SW 1271 (cell line): ENCODE results near the gene PRR19.

Experiments
- DNase-seq, 2 experiments: peaks; one replicate each; lab custom pipeline; 2025; lab: John Stamatoyannopoulos, UW

The PRR19 gene

DNA sequence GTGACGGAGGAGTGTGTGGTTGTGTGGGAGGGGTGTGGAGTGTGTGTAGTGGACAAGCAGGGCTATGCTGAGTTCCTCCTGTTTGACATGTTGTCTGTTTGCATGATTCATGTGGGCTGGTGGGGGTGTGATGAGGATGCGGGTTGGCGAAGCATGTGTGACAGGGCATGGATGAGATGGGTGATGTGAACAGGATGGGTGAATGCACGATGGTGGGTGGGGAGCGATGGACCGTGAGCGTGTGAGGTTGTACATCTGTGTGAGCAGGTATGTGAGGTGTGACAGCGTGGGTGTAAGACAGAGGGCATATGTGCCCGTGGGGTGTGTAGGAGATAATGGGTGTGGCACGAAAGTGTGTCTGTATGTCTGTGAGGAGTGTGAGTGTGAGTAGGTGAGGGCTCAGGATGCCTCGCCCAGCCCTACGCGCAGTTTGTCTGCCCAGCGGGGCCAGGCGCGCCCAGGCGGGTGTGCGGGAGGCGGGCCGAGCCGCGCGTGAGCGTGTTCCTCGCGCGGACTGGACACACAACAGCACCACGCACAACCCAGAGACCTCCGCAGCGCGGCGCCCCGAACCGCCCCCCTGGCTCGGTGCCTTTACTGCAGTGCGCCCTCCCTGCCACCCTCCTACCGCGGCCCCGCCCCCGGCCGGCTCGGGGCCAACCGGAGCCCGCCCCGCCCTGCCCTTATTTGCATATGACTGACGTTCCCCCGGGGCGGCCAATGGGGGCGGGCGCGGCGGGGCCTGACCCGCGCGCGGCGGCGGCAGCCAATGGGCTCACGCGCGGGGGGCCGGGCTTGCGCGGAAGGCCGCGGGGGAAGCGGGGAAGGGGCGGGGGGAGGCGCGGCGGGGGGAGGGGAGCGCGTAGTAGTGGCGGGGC lies 18.5 kb upstream of the PRR19 start:
- DNase-seq, result peak; percentile 49 to 79

DNA sequence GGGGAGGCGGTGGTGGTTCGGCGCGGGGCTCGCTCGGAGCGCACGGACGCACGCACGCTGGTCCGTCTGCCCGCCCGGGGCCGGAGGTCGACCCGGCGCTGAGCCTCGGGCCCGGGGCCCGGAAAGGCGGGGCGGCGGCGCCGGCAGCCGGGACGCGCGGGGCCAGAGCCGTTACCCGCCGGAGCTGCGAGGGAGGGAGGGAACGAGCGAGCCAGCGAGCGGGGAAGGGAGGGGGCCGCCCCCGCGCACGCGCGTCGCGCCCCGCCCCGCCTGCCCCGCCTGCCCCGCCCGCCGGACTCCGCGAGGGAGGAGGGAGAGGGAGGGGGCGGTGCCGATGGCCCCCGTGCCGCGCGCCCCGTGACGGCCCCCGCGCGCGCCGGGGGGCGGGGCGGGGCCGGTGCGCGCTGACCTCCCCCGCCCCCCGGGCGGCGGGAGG lies 17.8 kb upstream of the PRR19 start:
- DNase-seq, result peak in 1 of 2 experiments; percentile 60

DNA sequence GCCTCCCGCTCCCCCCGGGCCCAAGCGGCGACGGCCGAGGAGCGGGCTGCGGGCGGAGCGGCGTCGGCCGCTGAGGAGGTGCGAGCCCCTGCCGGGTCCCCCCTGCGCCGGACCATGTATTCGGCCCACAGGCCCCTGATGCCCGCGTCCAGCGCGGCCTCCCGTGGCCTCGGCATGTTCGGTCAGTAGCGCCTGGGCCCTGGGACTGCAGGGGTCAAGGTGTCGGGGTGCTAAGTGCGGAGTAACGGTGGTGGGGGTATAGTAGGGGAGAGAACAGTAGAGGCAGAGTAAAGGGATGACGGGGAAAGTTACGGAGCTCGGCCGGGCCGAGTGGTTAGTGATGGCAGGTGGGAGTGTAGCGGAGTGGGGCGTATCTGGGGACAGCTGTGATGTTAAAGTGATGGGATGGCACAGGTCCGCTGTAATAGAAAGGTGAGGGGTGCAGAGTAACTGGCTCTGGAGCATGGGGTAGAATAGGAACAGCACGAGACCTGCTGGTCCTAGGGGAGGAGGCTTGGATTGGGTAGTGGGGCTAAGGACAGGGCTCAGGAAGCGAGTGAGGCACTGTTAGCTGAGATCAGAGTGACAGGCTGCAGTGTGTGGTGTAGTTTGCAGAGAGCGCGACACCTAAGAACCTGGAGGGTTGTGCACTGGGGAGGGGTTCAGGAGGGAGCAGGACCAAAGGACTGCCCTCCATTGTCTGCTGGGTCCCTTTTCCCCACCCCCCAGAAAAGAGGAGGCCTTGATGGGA lies 17.2 kb upstream of the PRR19 start:
- no peak for DNase-seq

DNA sequence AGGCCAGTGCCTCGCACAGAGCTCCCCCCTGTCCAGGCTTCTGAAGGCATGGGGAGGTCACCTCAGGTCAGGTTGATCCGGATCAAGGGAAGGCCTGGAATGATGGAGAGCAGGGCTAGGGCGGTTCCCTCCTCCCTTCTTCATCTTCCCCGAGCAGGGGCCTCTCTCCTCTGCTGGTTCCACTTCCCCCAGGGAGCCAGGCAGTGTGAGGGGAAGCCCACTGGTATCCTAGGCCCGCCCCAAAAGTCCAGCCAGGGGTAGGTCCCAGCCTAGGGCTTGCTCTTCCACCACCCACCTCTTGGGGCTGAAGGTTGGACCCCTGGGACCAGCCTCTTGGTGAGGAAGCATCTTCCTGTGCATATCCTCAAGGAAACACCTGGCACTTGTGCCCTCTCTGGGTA lies 16.4 kb upstream of the PRR19 start:
- no peak for DNase-seq

DNA sequence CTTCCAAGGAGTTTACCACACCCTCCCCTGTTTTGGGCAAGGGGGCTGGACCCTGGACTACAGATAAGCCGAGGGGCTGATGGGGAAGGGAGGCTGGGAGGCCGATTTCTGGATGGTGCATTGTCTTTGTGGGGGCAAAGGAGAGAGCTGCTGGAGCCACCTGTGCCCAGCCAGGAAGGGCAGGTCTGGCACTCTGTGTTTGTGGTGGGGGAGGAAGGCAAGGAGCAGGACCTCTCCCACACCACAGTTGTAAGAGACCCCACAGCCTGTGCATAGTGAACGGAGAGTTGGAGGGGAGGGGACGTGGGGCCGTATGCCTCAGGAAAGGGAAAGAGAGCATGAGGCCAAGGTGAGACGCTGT lies 16.0 kb upstream of the PRR19 start:
- no peak for DNase-seq

DNA sequence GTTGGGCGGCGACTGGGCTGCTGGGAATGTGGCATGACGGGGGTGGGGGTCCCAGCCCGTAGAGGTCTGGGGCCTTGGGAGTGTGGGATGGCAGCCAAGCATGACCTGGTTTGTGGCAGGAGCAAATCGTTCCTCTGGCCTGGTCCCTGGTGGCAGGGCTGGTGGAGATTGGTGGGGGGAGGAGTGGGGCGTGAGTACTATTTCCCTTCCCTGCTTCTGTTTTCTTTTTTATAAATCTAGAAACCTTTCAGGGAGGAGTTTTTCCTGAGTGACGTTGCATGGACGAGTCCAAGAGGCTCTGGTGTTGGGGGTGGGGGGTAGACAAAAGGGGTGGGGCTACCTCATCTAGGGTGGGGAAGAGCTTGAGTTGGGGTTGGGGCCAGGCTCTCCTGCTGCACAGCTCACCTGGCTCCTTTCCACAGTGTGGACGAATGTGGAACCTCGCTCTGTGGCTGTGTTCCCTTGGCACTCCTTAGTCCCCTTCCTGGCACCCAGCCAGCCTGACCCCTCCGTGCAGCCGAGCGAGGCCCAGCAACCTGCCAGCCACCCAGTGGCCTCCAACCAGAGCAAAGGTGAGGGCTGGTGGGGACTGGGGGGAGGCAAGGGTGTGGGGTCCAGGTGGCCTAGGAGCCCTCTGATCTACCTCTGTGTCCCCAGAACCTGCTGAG lies 15.4 kb upstream of the PRR19 start:
- DNase-seq, result no peak

DNA sequence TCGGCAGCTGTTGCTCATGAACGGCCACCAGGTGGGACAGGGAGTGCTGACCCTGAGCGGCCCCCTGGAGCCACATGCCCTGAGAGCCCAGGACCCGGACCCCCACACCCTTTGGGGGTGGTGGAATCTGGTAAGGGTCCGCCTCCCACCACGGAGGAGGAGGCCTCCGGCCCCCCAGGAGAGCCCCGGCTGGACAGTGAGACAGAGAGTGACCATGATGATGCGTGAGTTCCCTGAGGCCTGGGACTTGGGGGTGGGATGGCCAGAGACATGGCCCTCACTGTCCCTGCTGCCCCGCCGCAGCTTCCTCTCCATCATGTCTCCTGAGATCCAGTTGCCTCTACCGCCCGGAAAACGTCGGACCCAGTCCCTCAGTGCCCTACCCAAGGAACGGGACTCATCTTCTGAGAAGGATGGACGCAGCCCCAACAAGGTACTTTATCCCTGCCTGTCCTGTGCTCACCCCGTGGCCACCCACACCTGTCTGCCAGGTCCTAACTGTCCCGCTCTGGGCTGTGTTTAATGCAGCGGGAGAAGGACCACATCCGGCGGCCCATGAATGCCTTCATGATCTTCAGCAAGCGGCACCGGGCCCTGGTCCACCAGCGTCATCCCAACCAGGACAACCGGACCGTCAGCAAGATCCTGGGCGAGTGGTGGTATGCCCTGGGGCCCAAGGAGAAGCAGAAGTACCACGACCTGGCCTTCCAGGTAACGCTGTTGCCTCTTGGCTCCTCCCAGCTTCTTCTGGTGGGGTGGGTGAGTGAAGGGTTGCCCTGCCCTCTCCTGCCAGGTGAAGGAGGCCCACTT lies 14.7 kb upstream of the PRR19 start:
- DNase-seq, result no peak

DNA sequence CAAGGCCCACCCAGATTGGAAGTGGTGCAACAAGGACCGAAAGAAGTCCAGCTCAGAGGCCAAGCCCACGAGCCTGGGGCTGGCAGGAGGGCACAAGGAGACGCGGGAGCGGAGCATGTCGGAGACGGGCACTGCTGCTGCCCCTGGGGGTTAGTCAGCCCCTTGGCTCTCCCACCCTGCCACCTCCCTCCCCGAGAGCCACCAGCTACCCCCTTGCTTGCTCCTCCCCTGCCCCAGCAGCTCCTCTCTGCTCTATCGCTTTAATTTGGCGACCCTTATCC lies 14.2 kb upstream of the PRR19 start:
- DNase-seq, result no peak

DNA sequence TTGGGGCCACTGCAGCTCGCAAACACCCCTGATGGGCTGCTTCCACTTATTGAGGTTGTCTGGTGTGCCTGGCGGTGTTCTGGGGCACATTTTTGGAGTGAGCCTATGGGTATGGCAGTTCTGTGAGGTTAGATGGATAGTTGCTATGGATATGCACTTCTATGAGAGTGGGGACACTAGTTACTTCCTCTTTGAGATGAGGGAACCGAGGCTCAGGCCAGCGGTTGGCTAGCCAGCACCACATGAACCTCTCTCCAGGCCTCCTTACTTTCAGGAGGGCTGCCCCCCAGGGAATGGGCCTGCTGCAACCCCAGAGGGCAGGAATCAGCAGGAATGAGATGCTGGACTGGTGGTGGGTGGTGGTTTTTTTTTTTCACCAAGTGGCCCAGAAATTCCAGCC lies 13.5 kb upstream of the PRR19 start:
- no peak for DNase-seq

DNA sequence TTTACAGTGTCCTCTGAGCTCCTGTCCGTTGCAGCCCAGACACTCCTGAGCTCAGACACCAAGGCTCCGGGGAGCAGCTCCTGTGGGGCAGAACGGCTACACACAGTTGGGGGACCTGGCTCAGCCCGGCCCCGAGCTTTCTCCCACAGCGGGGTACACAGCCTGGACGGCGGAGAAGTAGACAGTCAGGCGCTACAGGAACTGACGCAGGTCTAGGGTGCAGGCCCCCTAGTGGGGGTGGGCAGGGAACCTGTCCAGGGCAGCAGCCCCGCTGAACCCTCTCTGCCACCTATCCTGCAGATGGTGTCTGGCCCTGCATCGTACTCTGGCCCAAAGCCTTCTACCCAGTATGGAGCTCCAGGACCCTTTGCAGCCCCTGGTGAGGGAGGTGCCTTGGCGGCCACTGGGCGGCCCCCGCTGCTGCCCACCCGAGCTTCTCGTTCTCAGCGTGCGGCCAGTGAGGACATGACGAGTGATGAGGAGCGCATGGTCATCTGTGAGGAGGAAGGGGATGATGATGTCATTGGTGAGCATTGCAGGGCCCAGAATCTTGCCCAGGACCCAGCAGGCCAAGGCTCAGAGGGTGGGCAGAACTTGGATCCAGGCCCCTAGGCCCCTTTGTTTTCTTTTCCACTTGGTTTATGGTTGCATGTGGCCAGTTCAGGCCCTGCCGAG lies 12.9 kb upstream of the PRR19 start:
- DNase-seq, result no peak

DNA sequence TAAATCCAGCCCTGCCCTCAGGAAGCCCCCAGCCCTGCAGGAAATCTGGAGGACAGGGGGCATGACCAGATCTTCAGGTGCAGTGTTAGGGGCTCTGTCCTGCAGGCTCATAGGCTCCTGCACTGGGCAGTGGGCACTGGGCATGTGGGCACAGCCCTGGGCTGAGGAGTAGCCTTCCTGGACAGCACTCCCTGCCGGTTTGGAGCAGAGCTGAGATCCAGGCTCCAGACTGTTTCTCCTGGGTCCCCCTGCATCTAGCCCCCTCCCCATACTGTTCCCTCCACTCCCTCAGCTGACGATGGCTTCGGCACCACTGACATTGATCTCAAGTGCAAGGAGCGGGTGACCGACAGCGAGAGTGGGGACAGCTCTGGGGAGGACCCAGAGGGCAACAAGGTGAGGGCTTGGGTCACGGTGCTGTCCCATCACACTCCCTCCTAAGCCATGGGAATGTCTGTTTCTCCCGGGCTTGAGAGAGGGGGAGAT lies 12.3 kb upstream of the PRR19 start:
- no peak for DNase-seq

DNA sequence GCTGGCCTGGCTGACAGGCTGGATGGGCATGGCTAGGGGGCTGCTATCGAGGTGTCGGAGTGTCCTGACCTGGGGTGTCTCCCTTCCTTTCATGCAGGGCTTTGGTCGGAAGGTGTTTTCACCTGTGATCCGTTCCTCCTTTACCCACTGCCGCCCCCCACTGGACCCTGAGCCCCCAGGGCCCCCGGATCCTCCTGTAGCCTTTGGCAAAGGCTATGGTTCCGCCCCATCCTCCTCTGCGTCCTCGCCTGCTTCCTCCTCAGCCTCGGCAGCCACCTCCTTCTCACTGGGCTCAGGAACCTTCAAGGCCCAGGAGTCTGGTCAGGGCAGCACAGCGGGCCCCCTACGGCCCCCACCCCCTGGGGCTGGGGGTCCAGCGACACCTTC lies 11.8 kb upstream of the PRR19 start:
- DNase-seq, result no peak

DNA sequence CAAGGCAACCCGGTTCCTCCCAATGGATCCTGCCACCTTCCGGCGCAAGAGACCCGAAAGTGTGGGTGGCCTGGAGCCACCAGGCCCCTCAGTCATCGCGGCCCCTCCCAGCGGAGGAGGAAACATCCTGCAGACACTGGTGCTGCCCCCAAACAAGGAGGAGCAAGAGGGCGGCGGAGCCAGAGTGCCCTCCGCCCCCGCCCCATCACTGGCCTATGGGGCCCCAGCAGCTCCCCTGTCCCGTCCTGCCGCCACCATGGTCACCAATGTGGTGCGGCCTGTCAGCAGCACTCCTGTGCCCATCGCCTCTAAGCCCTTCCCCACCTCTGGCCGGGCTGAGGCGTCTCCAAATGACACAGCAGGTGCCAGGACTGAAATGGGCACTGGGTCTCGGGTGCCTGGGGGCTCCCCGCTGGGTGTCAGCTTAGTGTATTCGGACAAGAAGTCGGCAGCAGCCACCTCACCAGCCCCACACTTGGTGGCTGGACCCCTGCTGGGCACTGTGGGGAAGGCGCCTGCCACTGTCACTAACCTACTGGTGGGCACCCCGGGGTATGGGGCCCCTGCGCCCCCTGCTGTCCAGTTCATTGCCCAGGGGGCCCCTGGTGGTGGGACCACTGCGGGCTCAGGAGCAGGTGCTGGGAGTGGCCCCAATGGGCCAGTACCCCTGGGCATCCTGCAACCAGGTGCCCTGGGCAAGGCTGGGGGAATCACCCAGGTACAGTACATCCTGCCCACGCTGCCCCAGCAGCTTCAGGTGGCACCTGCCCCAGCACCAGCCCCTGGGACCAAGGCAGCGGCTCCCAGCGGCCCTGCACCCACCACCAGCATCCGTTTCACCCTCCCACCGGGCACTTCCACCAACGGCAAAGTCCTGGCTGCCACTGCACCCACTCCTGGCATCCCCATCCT lies 11.2 kb upstream of the PRR19 start:
- DNase-seq, result peak in 1 of 2 experiments; percentile 9

DNA sequence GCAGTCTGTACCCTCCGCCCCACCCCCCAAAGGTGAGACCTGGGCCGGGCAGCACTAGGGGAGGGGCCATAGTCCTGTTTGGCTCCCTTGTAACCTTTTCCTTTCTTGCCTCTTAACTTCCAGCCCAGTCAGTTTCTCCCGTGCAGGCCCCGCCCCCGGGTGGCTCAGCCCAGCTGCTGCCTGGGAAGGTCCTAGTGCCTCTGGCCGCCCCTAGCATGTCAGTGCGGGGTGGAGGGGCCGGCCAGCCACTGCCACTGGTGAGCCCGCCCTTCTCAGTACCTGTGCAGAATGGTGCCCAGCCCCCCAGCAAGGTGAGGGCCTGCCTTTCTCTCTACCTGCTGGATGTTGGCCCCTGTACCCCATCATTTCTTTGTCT lies 10.5 kb upstream of the PRR19 start:
- no peak for DNase-seq

DNA sequence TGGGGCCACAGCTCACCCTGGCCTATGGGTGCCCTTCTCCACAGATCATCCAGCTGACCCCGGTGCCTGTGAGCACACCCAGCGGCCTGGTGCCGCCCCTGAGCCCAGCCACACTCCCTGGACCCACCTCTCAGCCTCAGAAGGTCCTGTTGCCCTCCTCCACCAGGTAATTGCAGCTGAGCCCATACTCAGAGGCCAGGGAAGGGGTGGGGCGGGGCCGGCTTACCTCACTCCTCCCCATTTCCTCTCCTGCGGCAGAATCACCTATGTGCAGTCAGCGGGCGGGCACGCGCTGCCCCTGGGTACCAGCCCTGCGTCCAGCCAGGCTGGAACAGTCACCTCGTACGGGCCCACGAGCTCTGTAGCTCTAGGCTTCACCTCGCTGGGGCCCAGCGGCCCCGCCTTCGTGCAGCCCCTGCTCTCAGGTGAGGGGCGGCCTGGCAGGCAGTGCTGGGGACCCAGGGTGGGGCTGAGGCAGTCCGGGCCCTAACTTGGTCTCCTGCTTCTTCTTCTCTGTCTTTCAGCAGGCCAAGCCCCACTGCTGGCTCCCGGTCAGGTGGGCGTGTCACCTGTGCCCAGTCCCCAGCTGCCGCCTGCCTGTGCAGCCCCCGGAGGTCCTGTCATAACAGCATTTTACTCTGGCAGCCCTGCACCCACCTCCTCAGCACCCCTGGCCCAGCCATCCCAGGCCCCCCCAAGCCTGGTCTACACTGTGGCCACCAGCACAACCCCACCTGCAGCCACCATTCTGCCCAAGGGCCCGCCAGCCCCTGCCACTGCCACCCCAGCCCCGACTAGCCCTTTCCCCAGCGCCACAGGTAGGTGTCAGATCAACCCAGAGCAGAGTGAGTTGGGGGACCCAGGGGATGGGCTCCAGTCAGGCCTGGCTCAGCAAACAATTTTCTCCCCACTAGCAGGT lies 9.6 kb upstream of the PRR19 start:
- DNase-seq, result no peak

DNA sequence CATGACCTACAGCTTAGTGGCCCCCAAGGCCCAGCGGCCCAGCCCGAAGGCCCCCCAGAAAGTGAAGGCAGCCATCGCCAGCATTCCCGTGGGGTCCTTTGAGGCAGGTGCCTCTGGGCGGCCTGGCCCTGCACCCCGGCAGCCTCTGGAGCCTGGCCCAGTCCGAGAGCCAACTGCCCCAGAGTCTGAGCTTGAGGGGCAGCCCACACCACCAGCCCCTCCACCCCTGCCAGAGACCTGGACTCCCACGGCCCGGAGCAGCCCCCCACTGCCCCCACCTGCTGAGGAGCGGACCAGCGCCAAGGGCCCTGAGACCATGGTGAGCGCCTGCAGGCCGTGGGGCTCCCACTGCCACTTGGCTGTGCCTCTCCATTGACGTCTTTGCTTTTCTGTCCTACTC lies 9.0 kb upstream of the PRR19 start:
- DNase-seq, result no peak

DNA sequence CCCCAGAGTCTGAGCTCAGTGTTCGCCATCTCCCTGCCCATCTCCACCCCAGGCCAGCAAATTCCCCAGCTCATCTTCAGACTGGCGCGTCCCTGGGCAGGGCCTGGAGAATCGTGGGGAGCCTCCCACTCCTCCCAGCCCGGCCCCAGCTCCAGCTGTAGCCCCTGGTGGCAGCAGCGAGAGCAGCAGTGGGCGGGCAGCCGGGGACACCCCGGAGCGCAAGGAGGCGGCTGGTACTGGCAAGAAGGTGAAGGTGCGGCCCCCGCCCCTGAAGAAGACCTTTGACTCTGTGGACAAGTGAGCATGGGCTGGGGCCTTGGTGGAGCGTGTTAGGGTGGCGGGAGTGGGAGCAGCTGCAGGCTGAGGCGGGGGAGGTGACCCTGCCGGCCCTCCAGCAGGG lies 8.4 kb upstream of the PRR19 start:
- DNase-seq, result no peak

DNA sequence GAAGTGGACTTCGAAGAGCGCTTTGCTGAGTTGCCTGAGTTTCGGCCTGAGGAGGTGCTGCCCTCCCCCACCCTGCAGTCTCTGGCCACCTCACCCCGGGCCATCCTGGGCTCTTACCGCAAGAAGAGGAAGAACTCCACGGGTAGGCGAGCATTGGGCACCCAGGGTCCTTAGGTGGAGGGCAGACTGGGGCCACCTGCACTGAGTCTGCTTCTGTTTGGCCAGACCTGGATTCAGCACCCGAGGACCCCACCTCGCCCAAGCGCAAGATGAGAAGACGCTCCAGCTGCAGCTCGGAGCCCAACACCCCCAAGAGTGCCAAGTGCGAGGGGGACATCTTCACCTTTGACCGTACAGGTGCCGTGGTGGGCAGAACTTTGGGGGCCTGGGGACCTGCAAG lies 8.0 kb upstream of the PRR19 start:
- DNase-seq, result no peak

DNA sequence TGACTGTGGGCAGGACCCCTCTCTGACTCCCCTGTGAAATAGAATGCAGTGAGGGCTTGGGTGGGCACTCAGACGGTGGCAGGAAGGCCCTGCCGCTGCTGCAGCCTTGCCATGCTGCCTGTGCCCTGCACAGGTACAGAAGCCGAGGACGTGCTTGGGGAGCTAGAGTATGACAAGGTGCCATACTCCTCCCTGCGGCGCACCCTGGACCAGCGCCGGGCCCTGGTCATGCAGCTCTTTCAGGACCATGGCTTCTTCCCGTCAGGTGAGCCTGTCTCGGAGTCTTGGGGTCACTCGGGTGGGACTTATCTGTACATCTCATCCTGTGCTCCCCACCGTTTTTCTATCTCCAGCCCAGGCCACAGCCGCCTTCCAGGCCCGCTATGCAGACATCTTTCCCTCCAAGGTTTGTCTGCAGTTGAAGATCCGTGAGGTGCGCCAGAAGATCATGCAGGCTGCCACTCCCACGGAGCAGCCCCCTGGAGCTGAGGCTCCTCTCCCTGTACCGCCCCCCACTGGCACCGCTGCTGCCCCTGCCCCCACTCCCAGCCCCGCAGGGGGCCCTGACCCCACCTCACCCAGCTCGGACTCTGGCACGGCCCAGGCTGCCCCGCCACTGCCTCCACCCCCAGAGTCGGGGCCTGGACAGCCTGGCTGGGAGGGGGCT lies 7.3 kb upstream of the PRR19 start:
- no peak for DNase-seq
